HG03095 (cell line): Measurements from ENCODE around the gene RANBP10.
A peak's percentile ranks its signal among the peaks of the same experiment; 100 is the strongest.

ENCODE experiments used
- ATAC-seq: cut with Tn5 transposase; IDR thresholded peaks from one replicate; pipeline ENCODE4 v1.9.1; 2021; ENCODE audit warnings: moderate library complexity; ENCODE audit not compliant: unreplicated experiment

The RANBP10 gene

DNA sequence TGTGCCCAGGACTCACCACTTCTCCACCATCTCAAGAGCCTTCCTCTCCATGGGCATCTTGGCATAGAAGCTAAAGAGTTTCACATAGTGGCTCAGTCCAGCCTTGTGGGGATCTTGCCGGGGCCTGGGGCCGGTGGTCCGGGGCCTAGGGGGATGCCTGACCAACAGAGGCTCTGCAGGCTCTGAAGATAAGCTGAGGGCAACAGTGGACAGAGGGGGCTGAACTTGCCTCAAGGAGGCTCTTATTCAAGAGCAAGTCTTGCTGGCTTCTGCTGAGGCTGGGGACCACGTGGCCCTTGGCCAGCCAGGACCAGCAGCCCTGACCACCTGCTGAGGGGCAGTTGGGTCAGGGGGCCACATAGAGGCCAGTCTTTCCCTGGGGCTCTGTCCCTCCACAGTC is 22.3 kb upstream of the RANBP10 start:
- no peak for ATAC-seq

- no peak for ATAC-seq
Observed at GRCh38 chr16:67825906-67826305, 19.5 kb upstream of the RANBP10 start.

DNA sequence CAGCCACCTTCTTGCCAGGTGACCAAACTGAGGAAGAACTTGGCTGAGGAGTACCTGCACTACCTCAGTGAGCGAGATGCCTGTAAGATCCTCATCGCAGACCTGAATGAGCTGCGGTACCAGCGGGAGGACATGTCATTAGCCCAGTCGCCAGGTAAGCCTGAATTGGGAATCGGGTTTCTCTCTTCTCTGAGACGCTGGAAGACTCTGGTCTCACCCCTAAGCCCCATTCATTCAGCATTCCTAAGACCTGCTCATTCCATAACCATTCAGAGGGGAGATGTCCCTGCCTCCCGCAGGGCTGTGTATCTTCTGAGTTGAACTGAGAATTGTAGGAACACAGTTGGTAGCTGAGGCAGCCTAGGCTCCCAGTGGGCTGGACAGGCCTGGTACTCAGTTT is 18.8 kb upstream of the RANBP10 start:
- no peak for ATAC-seq

- ATAC-seq: no peak
Observed at GRCh38 chr16:67822511-67822910, 16.2 kb upstream of the RANBP10 start.

- ATAC-seq: no peak
Observed at GRCh38 chr16:67820608-67821259, 14.4 kb upstream of the RANBP10 start.

- no peak for ATAC-seq
Observed at GRCh38 chr16:67814567-67814966, 8.2 kb upstream of the RANBP10 start.

DNA sequence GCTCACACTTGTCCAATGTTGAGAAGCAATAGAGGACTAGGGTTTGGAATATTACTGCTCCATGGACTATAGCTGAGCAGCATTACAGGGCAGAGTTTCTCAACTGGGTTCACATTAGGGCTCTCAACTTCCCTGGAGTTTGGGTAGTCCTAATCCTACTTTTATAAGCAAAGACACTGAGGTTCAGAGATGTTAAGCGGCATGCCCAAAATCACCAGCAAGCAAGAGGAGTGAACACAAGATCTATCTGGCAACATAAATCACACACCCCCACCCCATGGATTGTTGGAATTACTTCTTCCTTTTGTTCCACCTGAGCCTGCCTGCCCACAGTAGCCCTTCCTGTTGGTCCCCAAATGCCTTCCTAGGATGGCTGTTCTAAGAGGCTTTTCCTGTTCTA is 5.5 kb upstream of the RANBP10 start:
- ATAC-seq: no peak

DNA sequence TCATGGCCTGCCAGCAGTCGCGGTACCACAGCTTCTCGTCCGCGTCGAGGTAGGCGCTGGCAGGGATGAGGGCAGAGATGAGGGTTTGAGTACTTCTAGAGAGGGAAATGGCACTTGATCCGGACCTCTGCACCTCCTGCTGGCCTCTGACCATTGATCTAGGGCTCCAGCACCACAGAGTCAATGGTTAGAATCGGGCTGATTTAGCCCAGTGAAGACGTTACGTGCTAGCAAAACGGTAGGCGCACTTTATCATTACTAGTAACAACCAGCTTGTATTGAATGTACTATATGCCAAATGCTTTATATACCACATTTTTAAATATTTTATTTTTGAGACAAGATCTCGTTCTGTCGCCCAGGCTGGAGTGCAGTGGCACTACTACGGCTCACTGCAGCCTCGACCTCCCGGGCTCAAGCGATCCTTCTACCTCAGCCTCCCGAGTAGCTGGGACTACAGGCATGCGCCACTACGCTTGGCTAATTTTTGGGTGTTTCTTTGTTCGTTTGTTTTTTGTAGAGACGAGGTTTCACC is 855 bp upstream of the RANBP10 start:
- ATAC-seq: peak; percentile 3

GRCh38 chr16:67805718-67806427 is 487 bp downstream of the RANBP10 start:
- ATAC-seq: no peak

DNA sequence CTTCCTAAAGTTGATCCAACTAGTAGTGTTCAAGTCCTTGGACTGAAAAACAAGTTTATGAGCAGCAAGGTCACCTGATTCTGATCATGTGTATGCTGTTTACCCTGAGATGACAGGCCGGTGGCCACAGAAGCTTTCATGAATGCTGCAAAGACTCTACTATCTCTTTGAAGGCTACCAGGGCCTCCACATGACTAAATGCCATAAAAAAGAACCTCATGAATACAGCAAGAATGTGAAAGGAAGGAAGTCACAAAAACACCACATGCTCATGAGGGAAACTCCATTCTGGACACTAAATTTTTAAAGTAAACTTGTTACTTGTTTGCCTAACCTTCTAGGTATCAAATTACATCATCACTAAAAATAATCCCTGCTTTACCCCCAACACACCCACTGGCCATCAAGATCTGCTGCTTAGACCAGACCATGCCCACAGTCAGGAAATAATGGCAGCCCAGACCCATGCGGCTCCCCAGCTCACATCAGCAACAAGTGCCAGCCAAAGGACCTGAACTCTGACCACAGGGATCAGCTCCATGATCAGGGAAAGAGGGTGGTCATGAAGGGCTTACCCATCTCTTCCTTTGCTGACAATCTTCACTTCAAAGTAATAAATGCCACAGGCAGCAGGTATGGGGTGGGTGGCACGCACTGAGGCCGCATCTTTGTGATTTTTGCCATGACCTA is 1.4 kb downstream of the RANBP10 start:
- ATAC-seq: no peak

- no peak for ATAC-seq
Observed at GRCh38 chr16:67803894-67804293, 2.5 kb downstream of the RANBP10 start.

DNA sequence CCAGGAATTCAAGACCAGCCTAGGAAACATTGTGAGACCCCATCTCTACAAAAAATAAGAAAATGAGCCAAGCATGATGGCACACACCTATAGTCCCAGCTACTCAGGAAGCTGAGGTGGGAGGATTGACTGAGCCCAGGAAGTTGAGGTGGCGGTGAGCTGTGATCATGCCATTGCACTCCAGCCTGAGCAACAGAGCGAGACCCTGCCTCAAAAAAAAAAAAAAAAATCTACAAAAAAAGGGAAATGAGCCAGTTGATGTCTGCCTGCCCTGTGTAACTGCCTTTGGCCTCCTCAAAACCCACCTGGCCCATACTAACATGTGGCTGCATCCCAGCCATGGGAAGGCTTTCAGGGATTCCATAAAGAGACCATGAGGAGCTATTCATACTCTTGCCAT is 4.5 kb downstream of the RANBP10 start:
- ATAC-seq: no peak

DNA sequence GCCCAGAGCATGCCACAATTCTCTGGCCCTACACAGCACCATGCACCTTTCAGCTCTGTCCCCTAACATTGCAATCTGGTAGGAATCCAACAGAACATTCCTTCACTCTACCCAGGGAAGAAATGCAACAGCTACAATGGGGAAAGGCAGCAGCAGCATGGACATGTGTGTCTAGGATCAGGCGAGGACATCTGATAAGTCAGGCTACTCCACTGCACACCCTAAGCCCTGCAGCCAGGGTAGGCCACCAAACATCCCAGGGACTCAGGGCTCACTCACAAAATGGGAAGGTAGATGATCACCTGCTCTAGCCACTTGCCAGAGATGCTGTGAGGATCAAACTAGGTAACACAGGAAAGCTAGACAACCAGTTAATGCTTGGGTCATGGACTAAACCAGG is 5.1 kb downstream of the RANBP10 start:
- ATAC-seq: no peak

GRCh38 chr16:67800338-67800926 is 5.9 kb downstream of the RANBP10 start:
- ATAC-seq: no peak

DNA sequence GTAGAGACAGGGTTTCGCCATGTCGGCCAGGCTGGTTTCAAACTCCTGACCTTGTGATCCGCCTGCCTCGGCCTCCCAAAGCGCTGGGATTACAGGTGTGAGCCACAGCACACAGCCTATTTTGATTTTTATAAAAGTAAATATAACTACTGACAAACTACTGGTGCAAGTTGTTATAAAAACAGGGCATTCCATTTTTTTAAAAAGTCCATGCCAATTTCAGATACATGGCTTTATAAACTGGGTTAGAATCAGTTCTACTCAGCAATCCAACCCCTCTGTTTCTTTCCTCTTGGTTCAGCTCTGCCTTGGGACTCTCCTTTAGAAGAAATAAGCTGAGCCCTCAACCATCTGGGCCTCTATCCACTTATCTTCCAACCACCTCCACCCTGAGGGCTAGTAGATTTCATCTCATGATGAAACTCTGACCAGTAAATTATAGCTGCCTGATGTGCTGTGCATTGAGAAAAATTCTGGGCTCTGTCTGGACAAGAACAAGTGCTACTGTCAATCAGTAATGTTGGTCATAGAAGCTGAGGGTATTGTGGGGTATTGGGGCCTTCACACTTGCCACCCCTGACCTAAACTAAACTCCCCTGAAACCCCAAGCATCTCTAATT is 10.2 kb downstream of the RANBP10 start:
- ATAC-seq: no peak

DNA sequence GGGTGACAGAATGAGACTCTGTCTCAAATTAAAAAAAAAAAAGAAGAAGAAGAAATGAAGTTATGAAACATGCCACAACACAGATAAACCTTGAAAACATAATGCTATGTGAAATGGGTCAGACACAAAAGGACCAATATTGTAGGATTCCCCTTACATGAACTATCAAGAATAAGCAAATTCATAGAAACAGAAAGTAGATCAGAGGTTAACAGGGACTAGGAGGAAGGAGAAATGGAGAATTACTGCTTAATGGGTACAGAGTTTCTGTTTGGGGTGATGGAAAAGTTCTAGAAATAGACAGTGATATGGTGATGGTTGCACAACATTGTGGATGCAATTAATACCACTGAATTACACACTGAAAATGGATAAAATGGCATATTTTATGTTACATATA is 16.3 kb downstream of the RANBP10 start:
- ATAC-seq: no peak

GRCh38 chr16:67786491-67786890 is 19.9 kb downstream of the RANBP10 start:
- ATAC-seq: no peak

- ATAC-seq: no peak
Observed at GRCh38 chr16:67783353-67783725, 23.0 kb downstream of the RANBP10 start.

DNA sequence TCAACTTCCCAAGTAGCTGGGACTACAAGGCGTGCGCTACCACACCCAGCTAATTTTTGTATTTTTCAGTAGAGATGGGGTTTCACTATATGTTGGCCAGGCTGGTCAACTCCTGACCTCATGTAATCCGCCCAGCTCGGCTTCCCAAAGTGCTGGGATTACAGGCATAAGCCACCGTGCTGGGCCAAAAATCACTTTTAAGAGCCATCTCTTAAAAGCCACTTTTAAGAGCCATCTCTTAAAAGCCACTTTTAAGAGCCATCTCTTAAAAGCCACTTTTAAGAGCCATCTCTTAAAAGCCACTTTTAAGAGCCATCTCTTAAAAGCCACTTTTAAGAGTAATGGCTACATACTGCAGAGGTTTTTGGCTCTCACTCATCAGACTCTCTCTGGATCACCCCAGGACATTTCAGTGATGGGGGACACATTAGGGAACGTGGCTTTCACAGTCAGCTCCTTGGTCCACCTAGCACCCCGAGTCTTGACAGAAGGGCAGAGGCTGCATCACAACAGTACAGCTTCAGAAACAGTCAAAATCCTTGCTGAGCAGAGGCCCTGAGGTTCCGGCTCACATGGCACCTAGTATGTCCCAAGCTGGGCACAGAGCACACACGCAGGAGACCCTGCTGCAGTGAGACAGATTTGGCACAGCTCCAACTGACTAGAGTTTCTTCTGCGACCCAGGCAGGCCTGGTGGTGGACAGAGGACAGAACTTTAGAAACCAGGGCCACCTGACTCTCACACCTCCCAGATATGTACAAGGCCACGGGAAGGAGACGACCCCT is 23.6 kb downstream of the RANBP10 start:
- no peak for ATAC-seq

DNA sequence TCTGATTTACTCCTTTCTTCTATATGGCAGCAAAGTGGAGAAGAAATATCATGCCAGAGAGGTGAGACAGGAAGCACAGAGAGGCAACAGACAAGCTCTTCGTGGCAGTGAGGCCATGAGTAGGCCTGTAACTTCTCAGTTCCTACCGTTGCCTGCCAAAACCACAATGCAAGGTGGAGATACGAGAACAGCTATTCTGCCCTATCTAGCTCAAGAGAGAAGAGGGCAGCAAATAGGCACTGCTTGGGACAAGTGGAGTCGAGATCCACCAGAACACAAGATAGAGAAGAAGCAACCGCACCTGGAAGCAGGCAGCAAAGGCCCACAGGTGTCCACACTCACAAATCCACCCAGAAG is 24.8 kb downstream of the RANBP10 start:
- no peak for ATAC-seq
